SK-N-SH treated with all-trans-retinoic acid at 6 μM for 48 hours (cell line): ENCODE measurements around the gene GALNTL6.

Source experiments
- BACH2 ChIP-seq: fragments of 250-450 bp; sonication (Bioruptor Pico); IDR thresholded peaks from 2 replicates; pipeline ENCODE4 v1.9.0; 2021; ENCODE audit warnings: mild to moderate bottlenecking, borderline replicate concordance
- CREB5 ChIP-seq: fragments of 250-450 bp; sonication (Bioruptor Pico); IDR thresholded peaks from 2 replicates; pipeline ENCODE4 v1.5.1; 2020; ENCODE audit warnings: low read depth, mild to moderate bottlenecking, moderate library complexity
- ISL1 ChIP-seq: fragments of 250-450 bp; sonication (Bioruptor Pico); IDR thresholded peaks from 2 replicates; pipeline ENCODE4 v2.1.2; 2022; ENCODE audit warnings: mild to moderate bottlenecking, moderate library complexity
- OSR1 ChIP-seq: fragments of 250-450 bp; sonication (Bioruptor Pico); IDR thresholded peaks from 2 replicates; pipeline ENCODE4 v1.8.0; 2022; ENCODE audit warnings: moderate library complexity, mild to moderate bottlenecking, inconsistent platforms
- PPARA ChIP-seq: fragments of 250-450 bp; sonication (Bioruptor Pico); IDR thresholded peaks from 2 replicates; pipeline ENCODE4 v1.5.0; 2020; ENCODE audit warnings: mild to moderate bottlenecking, borderline replicate concordance
- RARB ChIP-seq: fragments of 250-450 bp; sonication (Bioruptor Pico); IDR thresholded peaks from 2 replicates; pipeline ENCODE4 v1.8.0; 2021; ENCODE audit warnings: mild to moderate bottlenecking, moderate library complexity
- TCF4 ChIP-seq: fragments of 250-450 bp; sonication (Bioruptor Pico); IDR thresholded peaks from 2 replicates; pipeline ENCODE4 v1.8.0; 2021; ENCODE audit warnings: mild to moderate bottlenecking, moderate library complexity, borderline replicate concordance
- ZC3H10 ChIP-seq: fragments of 250-450 bp; sonication (Bioruptor Pico); IDR thresholded peaks from 2 replicates; pipeline ENCODE4 v1.5.1; 2021; ENCODE audit warnings: mild to moderate bottlenecking, moderate library complexity
- ZFP3 ChIP-seq: fragments of 250-450 bp; sonication (Bioruptor Pico); IDR thresholded peaks from 2 replicates; pipeline ENCODE4 v1.5.0; 2020; ENCODE audit warnings: mild to moderate bottlenecking, moderate library complexity

- TF ChIP-seq ZFP3 = no peak
- TF ChIP-seq OSR1 = no peak
- TF ChIP-seq BACH2 (CRISPR knock-in tag) = no peak
- TF ChIP-seq RARB (CRISPR knock-in tag) = no peak
- TF ChIP-seq CREB5 (CRISPR knock-in tag) = no peak
- TF ChIP-seq ISL1 = no peak
- TF ChIP-seq PPARA (CRISPR knock-in tag) = no peak
- no peak for TF ChIP-seq ZC3H10 (CRISPR knock-in tag)
- no peak for TF ChIP-seq TCF4 (CRISPR knock-in tag)
Observed at GRCh38 chr4:172083272-172083671, 270.1 kb downstream of the GALNTL6 start.
